K562 (cell line): ENCODE data around the gene PCDH12. TPM values are rescaled to one million over a fixed set of nuclear protein-coding genes. Genes with fewer than 3 reads are reported as not detected.

ENCODE experiments used
- ATAC-seq: fragments of 200-7000 bp; cut with Tn5 transposase; 3 replicates; pipeline ENCODE4 v1.9.1; 2020; ENCODE audit warnings: moderate library complexity
- BruUV-seq: library from RNA; stranded (reverse); fragments of 400-500 nt; replicated peaks from 2 replicates; lab custom pipeline; 2021; lab: Mats Ljungman, UMichigan
- CTCF ChIA-PET: fragments of 300-600 bp; formaldehyde crosslinking; extraction: SDS; loops from one replicate; lab custom pipeline; 2021; ENCODE audit warnings: low intra/inter-chr PET ratio; lab: Yijun Ruan, JAX
- POLR2A ChIA-PET: fragments of 300-600, 350-650 bp; sonication (Branson Sonifier 250); formaldehyde crosslinking; extraction: SDS; loops from one replicate; lab custom pipeline; 2021; ENCODE audit warnings: antibody characterized with exemption, inconsistent platforms; lab: Yijun Ruan, JAX
- DNase-seq, 4 experiments: peaks; one replicate each; pipeline versions ENCODE4 v3.0.0 to v3.0.0-alpha.2; 2011 to 2018; ENCODE audit warnings: low spot score in 3 of 4, mixed read lengths in 3 of 4; ENCODE audit errors: extremely low read depth in 1 of 4
- FAIRE-seq: peaks from 2 replicates; lab custom pipeline; 2011; peaks lifted over from hg19 to GRCh38; lab: Jason Lieb, UNC
- H2AFZ ChIP-seq: 2 replicates; pipeline ENCODE4 v1.6.0; 2011; ENCODE audit warnings: low read depth, low read length, control low read depth, inconsistent platforms
- H3K27ac ChIP-seq: fragments of 200-600 bp; 3 replicates; pipeline ENCODE4 v1.8.0; 2011; ENCODE audit warnings: low read depth, mild to moderate bottlenecking, control low read depth, inconsistent platforms, low read length, moderate library complexity, mixed read lengths; ENCODE audit errors: extremely low read depth
- H3K27me3 ChIP-seq, 2 experiments: fragments of 300-600 bp in 1 of 2; 2 replicates in 1 of 2; 3 replicates in 1 of 2; pipeline versions ENCODE4 v1.6.0 to v1.8.0; 2011; ENCODE audit warnings: inconsistent platforms in 2 of 2, low read length in 2 of 2, mild to moderate bottlenecking in 1 of 2, mixed read lengths in 1 of 2, moderate library complexity in 1 of 2; ENCODE audit not compliant: control insufficient read depth in 2 of 2, insufficient read depth in 2 of 2
- H3K36me3 ChIP-seq: fragments of 300-600 bp; 3 replicates; pipeline ENCODE4 v1.8.0; 2011; ENCODE audit warnings: mild to moderate bottlenecking, low read length, inconsistent platforms; ENCODE audit not compliant: control insufficient read depth, insufficient read depth
- H3K4me1 ChIP-seq, 2 experiments: fragments of 200-600 bp in 1 of 2; replicated peaks in 1 of 2; 2 replicates in 1 of 2; 3 replicates in 1 of 2; pipeline versions ENCODE4 v1.5.1 to v1.8.0; 2011; ENCODE audit warnings: inconsistent platforms in 2 of 2, low read length in 2 of 2, mild to moderate bottlenecking in 1 of 2, mixed read lengths in 1 of 2, moderate library complexity in 1 of 2; ENCODE audit not compliant: control insufficient read depth in 2 of 2, insufficient read depth in 2 of 2
- H3K4me2 ChIP-seq: 2 replicates; pipeline ENCODE4 v1.6.1; 2011; ENCODE audit warnings: low read length, control low read depth, inconsistent platforms, mixed read lengths; ENCODE audit not compliant: insufficient read depth
- H3K4me3 ChIP-seq: fragments of 200-600 bp; sonication (generic), shearing (Covaris generic); 2 replicates; pipeline ENCODE4 v1.5.1; 2016; ENCODE audit warnings: control low read depth, inconsistent platforms
- H3K79me2 ChIP-seq: fragments of 200-600 bp; 3 replicates; pipeline ENCODE4 v1.8.0; 2011; ENCODE audit warnings: low read length, inconsistent platforms; ENCODE audit not compliant: control insufficient read depth, insufficient read depth
- H3K9ac ChIP-seq, 2 experiments: 2 replicates each; pipeline versions ENCODE4 v1.6.0 to v1.6.1; 2011; ENCODE audit warnings: low read depth in 2 of 2, low read length in 2 of 2, control low read depth in 1 of 2, inconsistent platforms in 1 of 2, mild to moderate bottlenecking in 1 of 2, mixed read lengths in 1 of 2; ENCODE audit not compliant: insufficient read depth in 1 of 2
- H3K9me1 ChIP-seq: one replicate; pipeline ENCODE4 v1.6.0; 2011; ENCODE audit warnings: inconsistent platforms, mild to moderate bottlenecking, low read length, moderate library complexity; ENCODE audit not compliant: control insufficient read depth, insufficient read depth
- H3K9me3 ChIP-seq: replicated peaks from 2 replicates; pipeline ENCODE4 v1.5.1; 2011; ENCODE audit warnings: low read depth, low read length, inconsistent platforms; ENCODE audit not compliant: control insufficient read depth, insufficient read depth
- H4K20me1 ChIP-seq: replicated peaks from 2 replicates; pipeline ENCODE4 v1.6.1; 2011; ENCODE audit warnings: low read length, inconsistent platforms, mixed read lengths; ENCODE audit not compliant: control insufficient read depth, insufficient read depth
- ATF7 ChIP-seq: fragments of 450-650 bp; IDR thresholded peaks from 2 replicates; pipeline ENCODE4 v1.7.1; 2014; ENCODE audit warnings: mild to moderate bottlenecking, moderate library complexity
- DPF2 ChIP-seq: fragments of 450-650 bp; IDR thresholded peaks from 2 replicates; pipeline ENCODE4 v1.6.1; 2016
- ELF4 ChIP-seq: fragments of 450-650 bp; formaldehyde crosslinking; IDR thresholded peaks from 2 replicates; pipeline ENCODE4 v1.4.0; 2022; ENCODE audit warnings: missing genetic modification characterization
- ESRRA ChIP-seq: fragments of 450-650 bp; IDR thresholded peaks from 2 replicates; pipeline ENCODE4 v1.6.1; 2014; ENCODE audit warnings: low read depth, mild to moderate bottlenecking, moderate library complexity, borderline replicate concordance
- EWSR1 ChIP-seq: fragments of 450-650 bp; IDR thresholded peaks from 2 replicates; pipeline ENCODE4 v1.6.1; 2018; ENCODE audit warnings: borderline replicate concordance, mild to moderate bottlenecking, low read depth, moderate library complexity; ENCODE audit not compliant: partially characterized antibody
- FIP1L1 ChIP-seq: fragments of 200-400 bp; formaldehyde crosslinking; IDR thresholded peaks from 2 replicates; pipeline ENCODE4 v1.6.1; 2018; ENCODE audit warnings: mild to moderate bottlenecking, low read depth, low read length; ENCODE audit not compliant: poor library complexity, severe bottlenecking
- FOXK1 ChIP-seq: sonication (generic); formaldehyde crosslinking; IDR thresholded peaks from 2 replicates; pipeline ENCODE4 v1.8.0; 2022; ENCODE audit warnings: missing genetic modification reagents, mild to moderate bottlenecking, borderline replicate concordance
- LARP7 ChIP-seq: fragments of 450-650 bp; IDR thresholded peaks from 2 replicates; pipeline ENCODE4 v1.6.1; 2016
- MEF2A ChIP-seq: IDR thresholded peaks from 2 replicates; pipeline ENCODE4 v1.6.1; 2011; ENCODE audit warnings: low read depth, mild to moderate bottlenecking, low read length, moderate library complexity; ENCODE audit not compliant: control insufficient read depth
- MTA3 ChIP-seq: fragments of 450-650 bp; formaldehyde crosslinking; IDR thresholded peaks from 2 replicates; pipeline ENCODE4 v1.6.1; 2017; ENCODE audit warnings: mild to moderate bottlenecking, borderline replicate concordance
- MYBL2 ChIP-seq, 2 experiments: fragments of 450-650 bp in 1 of 2; sonication (generic) in 1 of 2; formaldehyde crosslinking in 1 of 2; IDR thresholded peaks; 2 replicates each; pipeline versions ENCODE4 v1.6.1 to v1.8.1; 2017 to 2022; ENCODE audit warnings: borderline replicate concordance in 1 of 2, inconsistent platforms in 1 of 2, low read depth in 1 of 2, mild to moderate bottlenecking in 1 of 2, missing genetic modification reagents in 1 of 2, moderate library complexity in 1 of 2
- NELFE ChIP-seq: IDR thresholded peaks from 2 replicates; pipeline ENCODE4 v1.6.1; 2011; ENCODE audit warnings: mild to moderate bottlenecking; ENCODE audit not compliant: insufficient read depth, insufficient read length
- PHF8 ChIP-seq: fragments of 200-600 bp; sonication (generic); IDR thresholded peaks from 2 replicates; pipeline ENCODE4 v1.6.1; 2012; ENCODE audit warnings: mixed run types, mild to moderate bottlenecking, inconsistent platforms, low read length, moderate library complexity, borderline replicate concordance
- POLR2H ChIP-seq: IDR thresholded peaks from 2 replicates; pipeline ENCODE4 v1.6.1; 2016; ENCODE audit warnings: missing genetic modification characterization, low read depth, mild to moderate bottlenecking, control low read depth, missing compliant biosample characterization, moderate library complexity
- PTTG1 ChIP-seq: fragments of 450-650 bp; IDR thresholded peaks from 2 replicates; pipeline ENCODE4 v1.6.1; 2016; ENCODE audit warnings: low read depth, mild to moderate bottlenecking, missing genetic modification characterization, missing compliant biosample characterization
- RBBP5 ChIP-seq: fragments of 200-600 bp; sonication (generic); IDR thresholded peaks from 2 replicates; pipeline ENCODE4 v1.6.1; 2012; ENCODE audit warnings: borderline replicate concordance, mild to moderate bottlenecking, low read length, control low read depth, inconsistent platforms; ENCODE audit not compliant: insufficient read depth, poor library complexity, severe bottlenecking
- RBFOX2 ChIP-seq: fragments of 200-400 bp; formaldehyde crosslinking; IDR thresholded peaks from 2 replicates; pipeline ENCODE4 v1.6.1; 2017; ENCODE audit warnings: low read depth, mild to moderate bottlenecking, low read length, moderate library complexity
- SRF ChIP-seq, 2 experiments: fragments of 250-450, 450-650 bp in 1 of 2; sonication (Bioruptor Pico) in 1 of 2; sonication (generic) in 1 of 2; formaldehyde crosslinking; IDR thresholded peaks; 2 replicates each; pipeline versions ENCODE4 v1.5.0 to v1.5.1; 2020 to 2022; ENCODE audit warnings: mild to moderate bottlenecking in 1 of 2, missing genetic modification reagents in 1 of 2
- TARDBP ChIP-seq: fragments of 450-650 bp; IDR thresholded peaks from 2 replicates; pipeline ENCODE4 v1.6.1; 2016
- XRCC5 ChIP-seq: fragments of 200-400 bp; formaldehyde crosslinking; IDR thresholded peaks from 2 replicates; pipeline ENCODE4 v1.6.1; 2017; ENCODE audit warnings: low read depth, mild to moderate bottlenecking, low read length
- WGBS: fragments of 100-300 bp; shearing (Covaris generic); methylation state at CpG from one replicate; pipeline ENCODE4 v1.1.6; 2016; ENCODE audit warnings: low coverage, mixed read lengths; ENCODE audit not compliant: insufficient coverage; ENCODE audit errors: missing lambda C conversion rate; 5-methylcytosine and 5-hydroxymethylcytosine counted together
- in situ Hi-C: fragments of 300-500 bp; cut with MboI; formaldehyde crosslinking; loops from 4 replicates; pipeline ENCODE4 v1.15.0; 2018; ENCODE audit warnings: inconsistent platforms, mixed read lengths
- intact Hi-C: fragments of 100-400 bp; cut with micrococcal nuclease; formaldehyde crosslinking; loops from 2 replicates; pipeline ENCODE4 v1.14.2; 2022
- polyA plus RNA-seq, 8 experiments: library from polyadenylated mRNA; depleted of rRNA in 4 of 8; stranded (reverse) in 5 of 8; unstranded in 3 of 8; fragments of >200 nt; fragmentation: Nextera tagmentation in 2 of 8; fragmentation: Illumina TruSeq in 1 of 8; extraction: Ambion mirVana in 2 of 8; extraction: Trizol in 1 of 8; gene quantifications; 2 replicates each; pipeline versions ENCODE4 v1.2.1 to v1.2.3, GENCODE V29; 2011 to 2014; ENCODE audit warnings: inconsistent platforms in 1 of 8, missing spikeins in 1 of 8
- total RNA-seq, 7 experiments: library from RNA; depleted of rRNA in 6 of 7; stranded (reverse); fragments of >200 nt in 6 of 7; fragmentation: Illumina TruSeq in 2 of 7; extraction: Trizol in 2 of 7; gene quantifications; 2 replicates each; pipeline versions ENCODE4 v1.2.1 to v1.2.3, GENCODE V29; 2011 to 2021; ENCODE audit warnings: low replicate concordance in 1 of 7

Gene PCDH12
- total and polyA plus RNA-seq, 9 of the 15 experiments (the other 6 are each of a cell fraction or from before 2014, with no cell fraction given): 0.01 to 0.04 (median 0.01) TPM; not detected in 4

DNA sequence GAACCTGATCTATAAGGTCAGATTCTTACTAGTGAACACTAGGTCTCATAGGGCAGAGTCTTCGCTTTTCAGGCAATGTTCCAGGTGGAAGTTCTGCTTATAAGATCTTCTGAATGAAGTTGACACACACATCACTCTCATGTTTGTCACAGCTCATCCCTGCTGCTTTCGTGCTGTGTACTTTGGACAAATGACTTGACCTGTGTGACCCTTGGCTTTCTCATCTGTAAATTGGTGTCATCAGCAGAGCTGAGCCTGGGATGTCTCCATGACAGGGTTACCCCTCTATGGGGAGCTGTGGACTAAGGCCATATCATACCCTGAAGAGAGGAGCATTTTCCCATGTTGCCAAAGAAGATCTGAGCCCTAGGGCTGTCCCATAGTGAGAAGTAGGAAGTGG, 31.6 kb downstream of the PCDH12 start (continued):
- TF ChIP-seq EWSR1 (no peak), MEF2A (no peak), LARP7 (no peak), NELFE (no peak), MYBL2 (IDR thresholded peaks at IDR 0.05; ENCODE audit: low read depth) (no peak), MYBL2 (CRISPR knock-in tag; IDR thresholded peaks at IDR 0.05; ENCODE audit: borderline replicate concordance) (no peak), FIP1L1 (no peak)

DNA sequence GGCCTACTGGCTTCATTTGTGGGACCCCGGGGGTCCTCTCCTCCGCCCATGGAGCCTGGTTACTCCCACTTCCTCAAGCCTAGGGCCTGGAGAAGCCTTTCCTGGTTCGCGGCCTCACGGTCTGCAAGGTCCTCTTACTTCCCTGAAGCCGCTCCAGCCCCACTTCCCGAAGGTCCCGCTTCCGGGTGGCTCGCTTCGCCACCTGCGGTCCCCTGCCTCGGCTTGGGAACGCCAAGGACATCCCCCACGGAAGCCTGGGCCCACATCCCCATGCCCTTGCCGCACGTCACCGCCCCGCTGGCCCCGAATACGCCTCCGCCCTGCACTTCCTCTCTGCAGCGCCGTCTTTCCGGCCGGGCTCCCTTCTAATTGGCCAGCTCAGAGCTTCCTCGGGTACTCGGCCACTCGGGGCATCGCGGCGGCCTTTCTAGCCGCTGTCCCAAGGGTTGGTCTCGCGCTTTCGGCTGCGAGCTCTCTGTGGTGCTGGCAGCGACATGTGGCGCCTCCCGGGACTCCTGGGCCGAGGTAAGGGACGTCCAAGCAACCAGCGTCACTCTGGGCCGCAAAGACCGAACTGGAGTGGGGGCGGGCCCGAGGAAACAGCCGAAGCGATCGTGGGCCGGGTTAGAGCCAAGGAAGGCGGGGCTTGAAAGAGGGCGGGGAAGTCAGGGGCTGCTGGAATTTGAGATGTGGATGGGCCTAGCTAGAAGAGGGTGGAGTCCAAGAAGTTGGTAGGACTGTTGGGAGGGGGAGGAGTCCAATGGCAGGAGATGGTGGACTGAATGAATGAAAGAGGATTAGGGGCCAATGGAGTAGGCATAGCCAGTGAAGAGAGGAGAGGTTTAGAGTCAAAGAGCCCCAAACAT, 34.3 kb downstream of the PCDH12 start, which contains the start of gene DELE1:
Gene DELE1, plus strand, starts transcription at position 424 of the 866 bp plus-strand sequence. Its CDS starts 71 bp downstream, at position 495.
- under 1% methylated on average over 53 of the region's 53 CpGs for WGBS
- ChIA-PET POLR2A (interaction anchor here (0.6 to 2.2 kb wide), 16 partner anchors 9 to 290 kb away, joined by 3 to 10 read pairs (median 4); partner anchors contain the start of gene RNF14), CTCF (interaction anchor here (0.6 kb wide), 1 partner anchor 256 kb away, joined by 3 read pairs; no protein-coding TSS in a partner anchor)
- Histone ChIP-seq H3K4me2 (peak within 1 kb of the TSS; percentile 90), H2AFZ (peak within 1 kb of the TSS; percentile 98), H3K4me3 (peak within 1 kb of the TSS; percentile 76), H3K9ac (peak within 1 kb of the TSS; percentile 83 to 99), H3K79me2 (peaks cover 21% of the 10 kb centered on the region), H3K36me3 (peaks cover 35% of the 10 kb centered on the region), H4K20me1 (no peaks in the 10 kb centered on the region), H3K9me1 (peaks cover 4% of the 10 kb centered on the region), H3K4me1 (peaks cover 20 to 26% of the 10 kb centered on the region in 2 experiments; a peak in 4 of 5 replicates), H3K9me3 (no peaks in the 10 kb centered on the region), H3K27me3 (no peaks in the 10 kb centered on the region), H3K27ac (peak within 1 kb of the TSS; percentile 91)
- peak; percentile 98 for ATAC-seq
- FAIRE-seq: peak; percentile 98
- intact Hi-C loops (loop anchor here (2.0 kb wide), 1 partner anchor 75 kb away; no protein-coding TSS in a partner anchor), in situ Hi-C loops (no loop called here)
- BruUV-seq: TSS peak; percentile 94
- peak; percentile 94 to 96 (median 94) for DNase-seq
- TF ChIP-seq SRF (CRISPR knock-in tag; IDR thresholded peaks at IDR 0.05) (peak in 1 of 2 experiments; percentile 75; a peak in 1 of 4 replicates), RBFOX2 (peak; percentile 99), ELF4 (CRISPR knock-in tag) (0 out of 2 replicates have a peak, but pooled peaks have one; percentile 34), TARDBP (0 out of 2 replicates have a peak, but pooled peaks have one; percentile 31), PTTG1 (tag) (no peak), MTA3 (peak; percentile 66; the same call in 1 of the 2 replicates), FOXK1 (CRISPR knock-in tag) (peak; percentile 83; the same call in 1 of the 2 replicates), DPF2 (0 out of 2 replicates have a peak, but pooled peaks have one; percentile 7), ESRRA (peak; percentile 88), RBBP5 (peak; percentile 74), ATF7 (peak; percentile 77; the same call in 1 of the 2 replicates), POLR2H (tag) (peak; percentile 92), PHF8 (peak; percentile 98), XRCC5 (0 out of 2 replicates have a peak, but pooled peaks have one; percentile 16)
